Measurements from ENCODE around the gene SSUH2.

DNA sequence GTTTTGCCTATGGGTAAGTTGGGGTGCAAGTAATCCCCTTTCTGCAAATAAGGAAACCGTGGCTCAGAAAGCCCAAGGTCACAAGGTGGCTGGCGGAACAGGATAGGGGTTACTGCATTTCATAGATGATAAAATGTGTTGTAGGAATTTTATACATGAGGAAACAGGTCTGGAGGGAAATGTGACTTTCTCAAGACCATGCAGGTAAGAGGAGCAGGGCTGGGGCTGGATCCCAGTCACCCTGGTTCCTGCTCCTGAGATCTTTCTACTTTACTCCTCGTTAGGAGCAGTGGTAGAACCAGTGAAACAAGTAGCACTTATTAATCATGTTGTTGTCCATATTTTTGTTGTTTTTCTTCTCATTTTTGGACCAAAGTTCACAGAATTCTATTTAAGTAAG is 63.2 kb downstream of the SSUH2 start:
- no peak for TF ChIP-seq ZNF792 (CRISPR knock-in tag; IDR thresholded peaks at IDR 0.05)
- no peak for TF ChIP-seq MAZ (IDR thresholded peaks at IDR 0.05; ENCODE audit: borderline replicate concordance, low read depth, low read length)
- no peak for TF ChIP-seq MAZ (CRISPR knock-in tag; IDR thresholded peaks at IDR 0.05; ENCODE audit: low read depth)
- TF ChIP-seq, protein P1, sequence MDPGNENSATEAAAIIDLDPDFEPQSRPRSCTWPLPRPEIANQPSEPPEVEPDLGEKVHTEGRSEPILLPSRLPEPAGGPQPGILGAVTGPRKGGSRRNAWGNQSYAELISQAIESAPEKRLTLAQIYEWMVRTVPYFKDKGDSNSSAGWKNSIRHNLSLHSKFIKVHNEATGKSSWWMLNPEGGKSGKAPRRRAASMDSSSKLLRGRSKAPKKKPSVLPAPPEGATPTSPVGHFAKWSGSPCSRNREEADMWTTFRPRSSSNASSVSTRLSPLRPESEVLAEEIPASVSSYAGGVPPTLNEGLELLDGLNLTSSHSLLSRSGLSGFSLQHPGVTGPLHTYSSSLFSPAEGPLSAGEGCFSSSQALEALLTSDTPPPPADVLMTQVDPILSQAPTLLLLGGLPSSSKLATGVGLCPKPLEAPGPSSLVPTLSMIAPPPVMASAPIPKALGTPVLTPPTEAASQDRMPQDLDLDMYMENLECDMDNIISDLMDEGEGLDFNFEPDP (CRISPR knock-in tag; conservative IDR thresholded peaks at IDR 0.05) = no peak
- TF ChIP-seq KDM4B (CRISPR knock-in tag; IDR thresholded peaks at IDR 0.05) = no peak
- TF ChIP-seq GABPA (IDR thresholded peaks at IDR 0.05; ENCODE audit: low read depth, low read length) = no peak
- TF ChIP-seq GABPA (CRISPR knock-in tag; IDR thresholded peaks at IDR 0.05; ENCODE audit: low read depth) = no peak
- TF ChIP-seq PHB2 (IDR thresholded peaks at IDR 0.05; ENCODE audit: partially characterized antibody) = no peak
- no peak for TF ChIP-seq ZNF530 (CRISPR knock-in tag; IDR thresholded peaks at IDR 0.05; ENCODE audit: low read depth)
- TF ChIP-seq, protein P2, sequence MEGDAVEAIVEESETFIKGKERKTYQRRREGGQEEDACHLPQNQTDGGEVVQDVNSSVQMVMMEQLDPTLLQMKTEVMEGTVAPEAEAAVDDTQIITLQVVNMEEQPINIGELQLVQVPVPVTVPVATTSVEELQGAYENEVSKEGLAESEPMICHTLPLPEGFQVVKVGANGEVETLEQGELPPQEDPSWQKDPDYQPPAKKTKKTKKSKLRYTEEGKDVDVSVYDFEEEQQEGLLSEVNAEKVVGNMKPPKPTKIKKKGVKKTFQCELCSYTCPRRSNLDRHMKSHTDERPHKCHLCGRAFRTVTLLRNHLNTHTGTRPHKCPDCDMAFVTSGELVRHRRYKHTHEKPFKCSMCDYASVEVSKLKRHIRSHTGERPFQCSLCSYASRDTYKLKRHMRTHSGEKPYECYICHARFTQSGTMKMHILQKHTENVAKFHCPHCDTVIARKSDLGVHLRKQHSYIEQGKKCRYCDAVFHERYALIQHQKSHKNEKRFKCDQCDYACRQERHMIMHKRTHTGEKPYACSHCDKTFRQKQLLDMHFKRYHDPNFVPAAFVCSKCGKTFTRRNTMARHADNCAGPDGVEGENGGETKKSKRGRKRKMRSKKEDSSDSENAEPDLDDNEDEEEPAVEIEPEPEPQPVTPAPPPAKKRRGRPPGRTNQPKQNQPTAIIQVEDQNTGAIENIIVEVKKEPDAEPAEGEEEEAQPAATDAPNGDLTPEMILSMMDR (CRISPR knock-in tag; IDR thresholded peaks at IDR 0.05) = no peak

Measured in HepG2 (cell line).